OCI-LY1 (cell line): Measurements from ENCODE around the gene TSGA10.
"Not testable (repeated sequence)": the region's sequence is repeated elsewhere in the genome, so short reads cannot be mapped to it uniquely, and the experiment has no call there.

Experiments used
- CTCF ChIP-seq: fragments of 200-600 bp; sonication (generic), shearing (Covaris generic); IDR thresholded peaks from 2 replicates; pipeline ENCODE4 v1.5.1; 2017; ENCODE audit warnings: mild to moderate bottlenecking, antibody characterized with exemption, low read length, moderate library complexity, mixed read lengths
- EZH2 ChIP-seq: fragments of 200-600 bp; sonication (generic), shearing (Covaris generic); IDR thresholded peaks from 2 replicates; pipeline ENCODE4 v1.8.0; 2017; ENCODE audit warnings: borderline replicate concordance, mixed run types, mild to moderate bottlenecking, antibody characterized with exemption, low read length, moderate library complexity, mixed read lengths

GRCh38 chr2:99049187-99049586 is 105.6 kb downstream of the TSGA10 start:
- not testable (repeated sequence) for TF ChIP-seq EZH2, CTCF
